HepG2 (cell line): ENCODE data around the gene SMARCB1. TPM values are rescaled to one million over a fixed set of nuclear protein-coding genes. Genes with fewer than 3 reads are reported as not detected.
A peak's percentile ranks its signal among the peaks of the same experiment; 100 is the strongest.

ENCODE experiments used
- FOXA1 ChIP-seq, 2 experiments: fragments of 450-650 bp in 1 of 2; sonication (generic) in 1 of 2; formaldehyde crosslinking in 1 of 2; IDR thresholded peaks; 2 replicates each; pipeline versions ENCODE4 v1.4.0 to v1.6.1; 2016 to 2020; ENCODE audit warnings: missing genetic modification reagents in 1 of 2
- HES4 ChIP-seq: sonication (generic); formaldehyde crosslinking; IDR thresholded peaks from 2 replicates; pipeline ENCODE4 v1.9.0; 2021; ENCODE audit warnings: mild to moderate bottlenecking, missing genetic modification reagents, borderline replicate concordance
- NR2C2 ChIP-seq: sonication (generic); formaldehyde crosslinking; IDR thresholded peaks from 2 replicates; pipeline ENCODE4 v1.4.0; 2020; ENCODE audit warnings: missing genetic modification reagents, mild to moderate bottlenecking, moderate library complexity, borderline replicate concordance
- RXRA ChIP-seq: sonication (generic); formaldehyde crosslinking; IDR thresholded peaks from 2 replicates; pipeline ENCODE4 v1.5.1; 2020; ENCODE audit warnings: missing genetic modification reagents
- SMC3 ChIP-seq: IDR thresholded peaks from 2 replicates; pipeline ENCODE4 v1.6.1; 2011; ENCODE audit warnings: low read length, improper control_type of control experiment
- TEAD3 ChIP-seq: optimal IDR thresholded peaks from 2 replicates; pipeline ENCODE3; 2016; ENCODE audit warnings: borderline replicate concordance
- ZBED4 ChIP-seq: sonication (generic); formaldehyde crosslinking; IDR thresholded peaks from 2 replicates; pipeline ENCODE4 v1.4.0; 2020; ENCODE audit warnings: missing genetic modification reagents, borderline replicate concordance
- ZNF407 ChIP-seq: sonication (generic); formaldehyde crosslinking; IDR thresholded peaks from one replicate; pipeline ENCODE4 v1.5.1; 2020; ENCODE audit warnings: mild to moderate bottlenecking, missing genetic modification reagents; ENCODE audit errors: not compliant biosample characterization
- polyA plus RNA-seq, 8 experiments: library from polyadenylated mRNA; depleted of rRNA in 3 of 8; stranded (reverse) in 7 of 8; unstranded in 1 of 8; fragments of >200 nt; fragmentation: Illumina TruSeq in 4 of 8; extraction: Trizol in 4 of 8; gene quantifications; 2 replicates each; pipeline versions ENCODE4 v1.2.1 to v1.2.3, GENCODE V29; 2011 to 2016; ENCODE audit warnings: low read depth in 4 of 8, missing spikeins in 1 of 8, mixed read lengths in 1 of 8; ENCODE audit not compliant: insufficient read depth in 1 of 8
- total RNA-seq, 5 experiments: library from RNA; depleted of rRNA; stranded (reverse); fragments of >200 nt; fragmentation: Illumina TruSeq; extraction: Trizol; gene quantifications; 2 replicates each; pipeline ENCODE4 v1.2.3, GENCODE V29; 2016; ENCODE audit warnings: low read depth in 1 of 5

The SMARCB1 gene
- total and polyA plus RNA-seq, 2 of the 13 experiments (the other 11 are each of a cell fraction or from before 2014, with no cell fraction given): 74.0 to 166 TPM

- TF ChIP-seq ZNF407 (CRISPR knock-in tag): no peak
- no peak for TF ChIP-seq HES4
- TF ChIP-seq SMC3: peak; percentile 92
- TF ChIP-seq RXRA (CRISPR knock-in tag): peak; percentile 52; the same call in 1 of the 2 replicates
- TF ChIP-seq FOXA1 (IDR thresholded peaks at IDR 0.05): no peak
- TF ChIP-seq FOXA1 (CRISPR knock-in tag; IDR thresholded peaks at IDR 0.05): peak; percentile 68
- peak; percentile 74 for TF ChIP-seq TEAD3 (CRISPR knock-in tag)
- TF ChIP-seq NR2C2 (CRISPR knock-in tag): peak; percentile 31; the same call in 1 of the 2 replicates
- 0 out of 2 replicates have a peak, but pooled peaks have one; percentile 14 for TF ChIP-seq ZBED4
These were observed 2.9 kb downstream of the SMARCB1 start (continued) for GRCh38 chr22:23789638-23790037.
